HepG2 (cell line): ENCODE measurements around the gene GPX7. TPM values are rescaled to one million over a fixed set of nuclear protein-coding genes. Genes with fewer than 3 reads are reported as not detected.

Source experiments
- ATAC-seq: fragments of 200-7000 bp; cut with Tn5 transposase; 3 replicates; pipeline ENCODE4 v1.9.1; 2020; ENCODE audit warnings: mild to moderate bottlenecking, moderate library complexity
- BruUV-seq: library from RNA; stranded (reverse); fragments of 400-500 nt; replicated peaks from 2 replicates; lab custom pipeline; 2021; lab: Mats Ljungman, UMichigan
- CTCF ChIA-PET: fragments of 300-600 bp; formaldehyde crosslinking; extraction: SDS; loops from one replicate; lab custom pipeline; 2021; ENCODE audit warnings: low total read pairs, inconsistent platforms, low intra/inter-chr PET ratio; lab: Yijun Ruan, JAX
- POLR2A ChIA-PET: fragments of 350-600 bp; sonication (Branson Sonifier 250); formaldehyde crosslinking; loops from one replicate; lab custom pipeline; 2020; ENCODE audit warnings: antibody characterized with exemption, inconsistent platforms; lab: Yijun Ruan, JAX
- DNase-seq: peaks from one replicate; pipeline ENCODE4 v3.0.0-alpha.2; 2015; ENCODE audit warnings: low spot score
- FAIRE-seq: peaks from 3 replicates; lab custom pipeline; 2011; peaks lifted over from hg19 to GRCh38; lab: Jason Lieb, UNC
- H2AFZ ChIP-seq: one replicate; pipeline ENCODE4 v1.6.1; 2011; ENCODE audit warnings: low read length, inconsistent platforms
- H3K27ac ChIP-seq: fragments of 300-600 bp; 3 replicates; pipeline ENCODE4 v1.8.0; 2011; ENCODE audit warnings: mixed run types, mild to moderate bottlenecking, mixed read lengths, low read length, inconsistent platforms; ENCODE audit not compliant: insufficient read depth; ENCODE audit errors: extremely low read length
- H3K27me3 ChIP-seq, 2 experiments: fragments of 200-600 bp in 1 of 2; 2 replicates in 1 of 2; 3 replicates in 1 of 2; pipeline versions ENCODE4 v1.6.0 to v1.8.0; 2011; ENCODE audit warnings: low read length in 2 of 2, mild to moderate bottlenecking in 2 of 2, moderate library complexity in 2 of 2, inconsistent platforms in 1 of 2; ENCODE audit not compliant: insufficient read depth in 2 of 2, control insufficient read depth in 1 of 2
- H3K36me3 ChIP-seq, 2 experiments: fragments of 200-600 bp in 1 of 2; replicated peaks in 1 of 2; 2 replicates in 1 of 2; 3 replicates in 1 of 2; pipeline versions ENCODE4 v1.5.1 to v1.8.0; 2011; ENCODE audit warnings: low read length in 2 of 2, inconsistent platforms in 1 of 2; ENCODE audit not compliant: insufficient read depth in 2 of 2, control insufficient read depth in 1 of 2
- H3K4me1 ChIP-seq: 2 replicates; pipeline ENCODE4 v1.5.1; 2012; ENCODE audit warnings: low read length, inconsistent platforms; ENCODE audit not compliant: insufficient read depth
- H3K4me2 ChIP-seq: 2 replicates; pipeline ENCODE4 v1.6.0; 2011; ENCODE audit warnings: low read depth, low read length, inconsistent platforms
- H3K4me3 ChIP-seq, 3 experiments: fragments of 200-600 bp in 1 of 3; sonication (generic), shearing (Covaris generic) in 1 of 3; replicated peaks in 1 of 3; 2 replicates each; pipeline ENCODE4 v1.5.1; 2011 to 2016; ENCODE audit warnings: low read length in 3 of 3, inconsistent platforms in 2 of 3, low read depth in 2 of 3, mild to moderate bottlenecking in 2 of 3, control low read depth in 1 of 3, mixed read lengths in 1 of 3; ENCODE audit not compliant: insufficient read depth in 1 of 3
- H3K79me2 ChIP-seq: one replicate; pipeline ENCODE4 v1.6.1; 2011; ENCODE audit warnings: low read length, inconsistent platforms; ENCODE audit not compliant: insufficient read depth
- H3K9ac ChIP-seq: 2 replicates; pipeline ENCODE4 v1.6.0; 2011; ENCODE audit warnings: mild to moderate bottlenecking, low read depth, low read length, inconsistent platforms; ENCODE audit not compliant: insufficient read depth
- H3K9me3 ChIP-seq: 2 replicates; pipeline ENCODE4 v1.5.1; 2012; ENCODE audit warnings: mild to moderate bottlenecking, low read length
- H4K20me1 ChIP-seq: 2 replicates; pipeline ENCODE4 v1.6.0; 2011; ENCODE audit warnings: inconsistent platforms, mild to moderate bottlenecking, low read length, moderate library complexity; ENCODE audit not compliant: insufficient read depth
- NFE2L1 ChIP-seq: sonication (generic); formaldehyde crosslinking; IDR thresholded peaks from 2 replicates; pipeline ENCODE4 v1.4.0; 2020; ENCODE audit warnings: missing genetic modification reagents, mild to moderate bottlenecking, borderline replicate concordance
- ZNF280D ChIP-seq: sonication (generic); formaldehyde crosslinking; IDR thresholded peaks from 2 replicates; pipeline ENCODE4 v1.5.1; 2020; ENCODE audit warnings: mild to moderate bottlenecking, missing genetic modification reagents
- ZNF335 ChIP-seq: sonication (generic); formaldehyde crosslinking; IDR thresholded peaks from 2 replicates; pipeline ENCODE4 v1.4.0; 2020; ENCODE audit warnings: missing genetic modification reagents
- WGBS: methylation state at CpG from one replicate; pipeline ENCODE4 v1.1.6; 2017; ENCODE audit warnings: low lambda C conversion rate; 5-methylcytosine and 5-hydroxymethylcytosine counted together
- in situ Hi-C: cut with HindIII; loops from 2 replicates; pipeline ENCODE4 v1.10.0; 2017; ENCODE audit warnings: low pct_unique_long_range_greater_than_20kb; ENCODE audit not compliant: extremely low pct_ligation_motif_present
- intact Hi-C: fragments of 100-400 bp; cut with micrococcal nuclease; formaldehyde crosslinking; loops from one replicate; pipeline ENCODE4 v1.10.0; 2022; ENCODE audit not compliant: unreplicated experiment
- polyA plus RNA-seq, 8 experiments: library from polyadenylated mRNA; depleted of rRNA in 3 of 8; stranded (reverse) in 7 of 8; unstranded in 1 of 8; fragments of >200 nt; fragmentation: Illumina TruSeq in 4 of 8; extraction: Trizol in 4 of 8; gene quantifications; 2 replicates each; pipeline versions ENCODE4 v1.2.1 to v1.2.3, GENCODE V29; 2011 to 2016; ENCODE audit warnings: low read depth in 4 of 8, missing spikeins in 1 of 8, mixed read lengths in 1 of 8; ENCODE audit not compliant: insufficient read depth in 1 of 8
- total RNA-seq, 5 experiments: library from RNA; depleted of rRNA; stranded (reverse); fragments of >200 nt; fragmentation: Illumina TruSeq; extraction: Trizol; gene quantifications; 2 replicates each; pipeline ENCODE4 v1.2.3, GENCODE V29; 2016; ENCODE audit warnings: low read depth in 1 of 5

The GPX7 gene
- total and polyA plus RNA-seq, 2 of the 13 experiments (the other 11 are each of a cell fraction or from before 2014, with no cell fraction given) = 14.1 to 16.2 TPM

- 49% methylated on average over 6 of the region's 6 CpGs for WGBS
- no peaks in the 10 kb centered on the region for H3K27me3 ChIP-seq
- no peak overlapping the region for H3K4me3 ChIP-seq
- DNase-seq (no peak), FAIRE-seq (no peak), ATAC-seq (no peak)
- H3K27ac ChIP-seq = no peak overlapping the region
- H3K79me2 ChIP-seq = no peaks in the 10 kb centered on the region
- peaks cover 31% of the 10 kb centered on the region for H3K4me1 ChIP-seq
- H3K36me3 ChIP-seq = no peaks in the 10 kb centered on the region
- H3K9me3 ChIP-seq = no peaks in the 10 kb centered on the region
- H3K4me2 ChIP-seq = 0 out of 2 replicates have a peak overlapping the region, but pooled peaks have one; percentile 8
- BruUV-seq = TSS peak; percentile 58
- in situ Hi-C loops = no loop called here
- no peaks in the 10 kb centered on the region for H4K20me1 ChIP-seq
- ChIA-PET POLR2A (interaction anchor here (1.4 kb wide), 1 partner anchor 99 kb away, joined by 3 read pairs; no protein-coding TSS in a partner anchor), CTCF (no interaction called here)
- H2AFZ ChIP-seq = no peak overlapping the region
- intact Hi-C loops = loop anchor here (10.0 kb wide), 1 partner anchor 51 kb away; no protein-coding TSS in a partner anchor
- TF ChIP-seq ZNF335 (no peak), ZNF280D (CRISPR knock-in tag) (no peak), NFE2L1 (CRISPR knock-in tag) (no peak)
- H3K9ac ChIP-seq = no peak overlapping the region
Measured at GRCh38 chr1:52603630-52604029, 1.5 kb downstream of the GPX7 start.
